AG09309 (cell line): ENCODE results near the gene TP53I3.
"Not testable (repeated sequence)": the region's sequence is repeated elsewhere in the genome, so short reads cannot be mapped to it uniquely, and the experiment has no call there.

ENCODE experiments used
- DNase-seq: peaks from one replicate; pipeline ENCODE4 v3.0.0-alpha.2; 2010; ENCODE audit warnings: low read depth
- H3K4me3 ChIP-seq: 2 replicates; pipeline ENCODE4 v1.5.1; 2011; ENCODE audit warnings: mild to moderate bottlenecking, low read depth, low read length, moderate library complexity; ENCODE audit not compliant: control insufficient read depth
- TF ChIP-seq, protein P1 (sequence below): IDR thresholded peaks from 2 replicates; pipeline ENCODE4 v1.5.1; 2011; ENCODE audit warnings: mild to moderate bottlenecking, low read depth, low read length, inconsistent platforms; ENCODE audit not compliant: insufficient read depth, control insufficient read depth; ENCODE audit errors: missing control alignments

TP53I3 gene

DNA sequence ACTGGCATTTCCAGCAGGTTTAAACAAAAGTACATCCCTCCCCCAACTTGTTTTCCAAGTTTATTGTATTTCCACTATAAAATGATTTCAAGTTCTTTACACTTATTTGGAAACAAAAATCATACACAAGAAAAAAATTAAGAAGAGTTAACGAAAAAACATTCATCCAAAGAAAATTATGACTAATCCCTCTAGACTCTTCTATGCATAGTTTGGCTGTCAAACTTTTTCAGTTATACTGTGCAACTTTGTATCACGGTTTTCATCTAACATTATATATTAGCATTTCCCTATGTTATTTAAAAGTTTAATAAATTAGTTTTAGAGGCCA is 38.1 kb downstream of the TP53I3 start:
- TF ChIP-seq, protein P1, sequence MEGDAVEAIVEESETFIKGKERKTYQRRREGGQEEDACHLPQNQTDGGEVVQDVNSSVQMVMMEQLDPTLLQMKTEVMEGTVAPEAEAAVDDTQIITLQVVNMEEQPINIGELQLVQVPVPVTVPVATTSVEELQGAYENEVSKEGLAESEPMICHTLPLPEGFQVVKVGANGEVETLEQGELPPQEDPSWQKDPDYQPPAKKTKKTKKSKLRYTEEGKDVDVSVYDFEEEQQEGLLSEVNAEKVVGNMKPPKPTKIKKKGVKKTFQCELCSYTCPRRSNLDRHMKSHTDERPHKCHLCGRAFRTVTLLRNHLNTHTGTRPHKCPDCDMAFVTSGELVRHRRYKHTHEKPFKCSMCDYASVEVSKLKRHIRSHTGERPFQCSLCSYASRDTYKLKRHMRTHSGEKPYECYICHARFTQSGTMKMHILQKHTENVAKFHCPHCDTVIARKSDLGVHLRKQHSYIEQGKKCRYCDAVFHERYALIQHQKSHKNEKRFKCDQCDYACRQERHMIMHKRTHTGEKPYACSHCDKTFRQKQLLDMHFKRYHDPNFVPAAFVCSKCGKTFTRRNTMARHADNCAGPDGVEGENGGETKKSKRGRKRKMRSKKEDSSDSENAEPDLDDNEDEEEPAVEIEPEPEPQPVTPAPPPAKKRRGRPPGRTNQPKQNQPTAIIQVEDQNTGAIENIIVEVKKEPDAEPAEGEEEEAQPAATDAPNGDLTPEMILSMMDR, result no peak
- no peak for DNase-seq
- peak overlapping the region; percentile 100 for H3K4me3 ChIP-seq

DNA sequence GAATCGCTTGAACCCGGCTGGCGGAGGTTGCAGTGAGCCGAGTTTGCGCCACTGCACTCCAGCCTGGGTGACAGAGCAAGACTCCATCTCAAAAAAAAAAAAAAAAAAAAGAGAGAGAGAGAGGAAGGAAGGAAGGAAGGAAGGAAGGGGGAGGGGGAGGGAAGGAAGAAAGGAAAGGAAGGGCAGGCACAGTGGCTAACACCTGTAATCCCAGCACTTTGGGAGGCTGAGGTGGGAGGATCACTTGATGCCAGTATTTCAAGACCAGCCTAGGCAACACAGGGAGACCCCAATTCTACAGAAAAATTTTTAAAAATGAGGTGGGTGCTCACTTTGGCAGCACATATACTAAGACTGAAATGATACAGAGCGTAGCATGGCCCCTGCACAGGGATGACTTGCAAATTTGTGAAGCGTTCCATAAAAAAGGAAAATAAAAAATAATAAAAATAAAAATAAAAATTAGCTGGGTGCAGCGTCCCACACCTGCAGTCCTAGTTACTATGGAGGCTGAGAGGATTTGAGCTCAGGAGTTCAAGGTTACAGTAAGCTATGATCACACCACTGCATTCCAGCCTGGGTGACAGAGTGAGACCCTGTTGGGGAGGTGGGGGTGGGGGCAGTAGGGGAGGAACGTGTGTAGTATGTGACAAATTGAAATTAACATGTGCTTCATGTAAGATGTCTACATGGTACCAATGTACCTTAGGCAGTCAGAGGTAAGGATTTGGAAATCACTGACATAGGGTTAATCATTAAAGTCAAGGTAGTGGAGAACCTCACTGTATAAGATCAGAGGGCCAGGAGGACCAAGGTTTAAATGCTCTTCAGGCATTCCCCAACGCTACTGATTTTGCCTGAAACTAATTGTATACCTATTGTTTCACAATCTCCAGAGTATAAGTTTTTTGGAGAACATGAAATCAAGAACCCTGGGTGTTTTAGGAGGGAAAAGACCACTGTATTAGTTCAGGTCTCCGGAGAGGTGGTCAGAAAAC is 38.8 kb downstream of the TP53I3 start:
- DNase-seq, result no peak
- H3K4me3 ChIP-seq, result peak overlapping the region; percentile 0
- TF ChIP-seq, protein P1, result no peak

DNA sequence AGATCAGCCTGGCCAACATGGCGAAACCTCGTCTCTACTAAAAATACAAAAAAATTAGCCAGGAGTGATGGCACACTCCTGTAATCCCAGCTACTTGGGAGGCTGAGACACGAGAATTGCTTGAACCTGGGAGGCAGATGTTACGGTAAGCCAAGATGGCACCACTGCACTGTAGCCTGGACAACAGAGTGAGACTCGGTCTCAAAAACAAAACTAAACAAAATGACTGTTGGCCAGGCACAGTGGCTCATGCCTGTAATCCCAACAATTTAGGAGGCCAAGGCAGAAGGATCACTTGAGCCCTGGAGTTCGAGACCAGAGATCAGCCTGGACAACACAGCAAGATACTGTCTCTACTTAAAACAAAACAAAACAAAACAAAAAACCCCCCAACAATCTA is 41.5 kb downstream of the TP53I3 start:
- H3K4me3 ChIP-seq, DNase-seq: not testable (repeated sequence)

DNA sequence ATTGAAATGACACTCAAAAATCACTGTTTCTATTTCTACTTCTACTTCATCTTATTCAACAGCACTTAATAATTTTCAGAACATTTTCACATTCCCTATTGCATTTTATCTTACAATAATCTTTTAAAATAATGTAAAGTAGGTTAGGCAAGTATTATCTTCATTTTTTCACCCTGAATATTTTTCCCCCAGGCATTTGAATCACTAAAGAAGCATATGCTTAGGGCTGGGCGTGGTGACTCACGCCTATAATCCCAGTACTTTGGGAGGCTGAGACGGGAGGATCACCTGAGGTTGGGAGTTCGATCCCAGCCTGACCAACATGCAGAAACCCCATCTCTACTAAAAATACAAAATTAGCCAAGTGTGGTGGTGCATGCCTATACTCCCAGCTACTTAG is 44.1 kb downstream of the TP53I3 start:
- no peak for DNase-seq
- TF ChIP-seq, protein P1, result no peak
- no peak overlapping the region for H3K4me3 ChIP-seq

DNA sequence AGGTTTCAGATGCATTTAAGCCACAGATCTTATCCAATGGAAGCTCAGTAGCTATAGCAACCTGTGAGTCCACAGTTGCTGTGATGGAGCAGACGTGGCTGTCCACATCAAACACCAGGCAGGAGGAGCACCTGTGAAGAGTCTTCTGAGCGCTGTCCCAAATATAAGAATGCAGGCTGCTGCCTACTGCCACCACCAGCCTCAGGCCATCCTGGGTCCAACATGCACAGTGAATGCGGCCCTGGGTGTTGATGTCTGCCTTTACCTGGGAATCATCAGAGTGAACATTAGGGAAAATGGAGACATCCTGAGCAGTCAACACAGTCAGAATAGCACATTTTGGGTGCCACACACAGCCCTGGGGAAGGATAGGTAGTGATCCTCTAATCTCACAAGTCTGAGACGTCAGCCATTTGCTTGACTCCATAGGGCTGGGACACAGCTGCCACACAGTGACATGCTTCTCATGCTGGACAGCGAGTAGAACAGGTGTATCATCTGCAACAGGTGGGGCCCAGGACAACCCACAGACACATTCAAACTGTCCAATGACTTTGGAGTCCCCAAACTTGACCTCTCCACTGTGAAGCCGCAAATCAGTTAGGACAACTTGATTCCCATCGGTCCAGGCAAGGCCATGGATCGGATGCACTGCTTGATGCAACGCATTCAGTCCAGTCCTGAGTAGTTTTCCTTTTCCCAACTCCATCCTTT is 45.7 kb downstream of the TP53I3 start:
- TF ChIP-seq, protein P1, result no peak
- H3K4me3 ChIP-seq, result no peak overlapping the region
- DNase-seq, result no peak
